Sciatic nerve (tissue), 2 donors: ENCODE results near the gene APPBP2. TPM values are rescaled to one million over a fixed set of nuclear protein-coding genes. Genes with fewer than 3 reads are reported as not detected.
A peak's percentile ranks its signal among the peaks of the same experiment; 100 is the strongest.
"Not testable (repeated sequence)": the region's sequence is repeated elsewhere in the genome, so short reads cannot be mapped to it uniquely, and the experiment has no call there.

Experiments used
- ATAC-seq: fragments of 200-7000 bp; cut with Tn5 transposase; one replicate; pipeline ENCODE4 v1.9.1; 2020; ENCODE audit warnings: mild to moderate bottlenecking, moderate library complexity
- DNase-seq: peaks from one replicate; pipeline ENCODE4 v3.0.0-alpha.2; 2020; ENCODE audit warnings: low spot score
- intact Hi-C: fragments of 100-400 bp; cut with DNase I; formaldehyde crosslinking; loops from one replicate; pipeline ENCODE4 v1.14.2; 2022
- total RNA-seq: library from RNA; stranded (reverse); fragmentation: NEBNext Ultra II Directional; extraction: Animal tissue kit (Norgen Biotek cat#: 25700); gene quantifications from one replicate; pipeline ENCODE4 v1.2.1, GENCODE V29; 2021
- donor health status: DM: no; HTN: no; CAD: no.
- donor health status: DM: no; HTN: no; CAD: no.

Gene APPBP2
- total RNA-seq, 1 donor from 2014 or later, result 63.2 TPM

DNA sequence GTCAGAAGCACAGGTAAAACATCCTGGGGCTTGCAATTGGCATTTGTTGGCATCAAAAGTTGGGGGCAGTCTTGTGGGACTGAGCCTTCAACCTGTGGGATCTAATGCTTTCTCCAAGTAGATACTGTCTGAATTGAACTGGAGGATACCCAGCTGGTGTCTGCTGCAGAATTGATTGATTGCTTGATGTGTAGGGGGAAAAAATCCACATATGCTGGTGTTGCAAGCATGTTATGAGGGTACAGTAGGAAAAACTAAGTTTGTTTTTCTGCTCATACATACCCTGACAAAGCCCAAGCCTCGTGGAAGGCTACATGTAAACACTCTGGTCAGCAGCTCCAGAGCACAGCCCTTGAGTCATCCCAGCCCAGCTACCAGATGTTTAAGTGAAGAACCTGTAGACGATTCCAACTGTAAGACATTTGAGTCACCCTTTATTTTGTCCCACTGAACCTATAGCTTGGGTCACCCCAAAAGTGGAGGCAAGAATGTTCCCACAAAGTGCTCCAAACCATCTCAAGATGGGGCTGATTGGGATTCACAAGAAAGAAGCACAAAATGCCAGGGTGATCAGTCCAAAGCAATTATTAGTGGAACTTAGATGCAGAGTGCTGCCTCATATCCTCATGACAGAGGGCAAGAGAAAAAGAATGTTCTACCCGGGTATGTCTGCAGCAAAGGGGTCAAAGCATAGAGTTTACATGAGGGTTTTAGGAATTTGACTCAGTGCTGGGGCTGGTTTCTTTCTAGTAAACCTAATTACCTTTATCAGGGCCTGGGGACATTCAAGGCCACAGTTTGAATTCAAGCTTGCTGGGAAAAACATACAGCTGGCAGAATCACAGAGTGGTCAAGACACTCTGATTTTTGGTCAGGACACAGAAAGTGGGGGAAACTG, 9.6 kb upstream of the APPBP2 start:
- DNase-seq (no peak), ATAC-seq (no peak)
- intact Hi-C loops, result no loop called here

DNA sequence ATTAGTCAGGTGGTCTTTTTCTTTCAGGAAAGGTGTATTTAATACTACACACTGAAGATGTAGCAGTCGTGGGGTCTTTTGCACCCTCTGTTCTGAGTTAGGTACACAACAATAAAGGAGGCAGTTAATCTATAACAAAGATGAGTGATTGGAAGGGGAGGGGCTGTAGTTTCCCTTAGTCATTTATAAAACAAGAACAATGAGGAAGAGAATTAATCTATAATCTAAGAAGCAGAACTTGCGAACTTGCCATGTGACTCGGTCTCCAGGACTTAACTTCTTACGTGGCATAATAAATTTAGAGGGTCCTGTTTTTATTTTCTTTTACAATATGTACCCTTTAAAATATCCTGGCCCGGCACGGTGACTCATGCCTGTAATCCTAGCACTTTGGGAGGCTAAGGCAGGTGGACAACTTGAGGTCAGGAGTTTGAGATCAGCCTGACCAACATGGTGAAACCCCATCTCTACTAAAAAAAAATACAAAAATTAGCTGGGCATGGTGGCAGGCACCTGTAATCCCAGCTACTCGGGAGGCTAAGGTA, 8.6 kb upstream of the APPBP2 start:
- no peak for ATAC-seq
- DNase-seq, result no peak
- intact Hi-C loops, result no loop called here

DNA sequence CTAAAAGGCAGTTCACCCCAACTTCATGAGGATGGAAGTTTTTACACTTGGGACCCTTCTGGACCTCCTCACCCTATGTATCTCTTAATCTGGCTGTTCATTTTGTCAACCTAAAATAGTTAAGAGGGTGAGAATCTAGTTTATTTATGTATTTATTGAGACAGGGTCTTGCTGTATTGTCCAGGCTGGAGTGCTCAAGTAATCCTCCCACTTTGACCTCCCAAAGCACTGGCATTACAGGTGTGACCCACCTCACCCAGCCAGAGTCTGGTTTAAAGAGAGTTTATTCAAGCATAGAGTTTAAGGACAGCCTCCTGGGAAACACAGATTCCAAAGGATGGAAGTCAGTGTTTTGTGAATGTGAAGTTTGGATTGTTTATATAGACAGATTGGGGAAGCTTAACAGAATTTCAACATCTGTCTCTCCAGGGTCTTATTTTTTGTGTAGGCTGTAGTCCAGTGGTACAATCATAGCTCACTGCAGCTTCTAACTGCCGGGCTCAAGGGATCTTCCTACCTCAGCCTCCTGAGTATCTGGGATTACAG, 8.0 kb upstream of the APPBP2 start:
- ATAC-seq, result no peak
- intact Hi-C loops, result no loop called here
- DNase-seq, result no peak

DNA sequence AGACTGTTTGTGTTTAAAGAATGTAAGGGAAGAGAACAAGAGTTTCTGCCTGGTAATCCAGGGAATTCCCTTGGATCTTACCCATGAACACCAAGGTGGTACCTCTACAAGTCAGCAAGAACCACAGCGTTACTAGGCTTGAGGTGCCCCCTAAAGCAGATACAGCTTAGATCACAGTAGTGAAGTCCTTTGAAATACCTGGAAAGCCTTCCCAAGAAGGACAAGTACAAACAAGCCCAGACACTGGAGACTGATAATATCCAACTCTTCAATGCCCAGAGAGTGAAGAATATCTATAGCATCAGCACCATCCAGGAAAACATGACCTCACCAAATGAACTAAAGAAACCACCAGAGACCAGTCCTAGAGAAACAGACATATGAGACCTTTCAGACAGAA, 3.8 kb upstream of the APPBP2 start:
- ATAC-seq, result no peak
- intact Hi-C loops, result no loop called here
- DNase-seq, result no peak

DNA sequence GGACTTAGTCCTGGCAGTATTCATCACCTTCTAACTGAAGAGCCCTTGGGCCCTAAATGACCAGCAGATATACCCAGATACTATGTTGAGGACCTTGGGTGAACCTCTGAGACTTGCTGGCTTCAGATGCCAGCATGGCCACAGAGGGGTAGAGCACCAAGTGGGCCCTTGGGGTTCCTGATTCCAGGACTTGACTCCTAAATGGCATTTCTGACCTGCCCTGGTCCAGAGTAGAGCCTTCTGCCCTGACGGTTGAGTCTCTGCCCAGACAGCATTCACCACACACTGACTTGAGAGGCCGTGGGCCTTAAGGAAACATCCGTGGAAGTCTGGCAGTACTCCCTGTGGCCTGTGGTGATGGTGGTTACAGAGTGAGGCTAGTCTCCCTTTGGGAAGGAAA, 2.8 kb upstream of the APPBP2 start:
- ATAC-seq (no peak), DNase-seq (no peak)
- intact Hi-C loops, result no loop called here

DNA sequence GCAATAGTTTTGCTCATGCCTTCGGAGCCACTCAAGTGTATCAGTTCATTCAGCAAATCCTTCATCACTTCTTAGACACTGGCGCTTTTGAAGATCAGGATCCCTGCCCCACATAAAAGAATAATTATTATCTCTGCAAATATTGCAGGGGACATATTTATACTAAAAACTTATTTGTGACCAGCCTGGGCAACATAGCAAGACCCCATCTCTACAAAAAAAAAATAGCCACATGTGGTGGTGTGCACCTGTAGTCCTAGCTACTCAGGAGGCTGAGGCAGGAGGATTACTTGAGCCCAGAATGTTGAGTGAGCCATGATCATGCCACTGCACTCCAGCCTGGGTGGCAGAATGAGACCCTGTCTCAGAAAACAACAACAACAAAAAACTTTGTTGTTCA, 1.7 kb upstream of the APPBP2 start:
- DNase-seq, result no peak
- intact Hi-C loops, result no loop called here
- ATAC-seq, result no peak

DNA sequence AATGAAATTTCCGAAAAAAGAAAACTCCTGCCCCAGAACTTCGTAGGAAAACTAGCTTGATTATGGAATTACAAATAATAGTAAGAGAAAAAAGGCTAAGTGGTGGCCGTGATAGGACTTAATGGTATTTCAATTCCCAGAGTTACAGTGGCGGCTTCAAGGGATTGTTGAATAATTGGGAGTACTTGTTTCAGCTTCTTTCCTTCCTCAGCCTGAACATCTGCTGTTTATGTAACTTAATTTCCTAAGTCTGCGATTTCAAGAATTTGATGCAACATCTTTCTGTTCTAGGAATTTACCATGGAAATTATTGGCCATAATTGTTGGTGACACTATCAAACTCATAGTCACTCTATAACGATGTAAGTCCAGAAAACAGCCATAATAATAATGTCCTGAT, 684 bp upstream of the APPBP2 start:
- intact Hi-C loops, result no loop called here
- ATAC-seq (no peak), DNase-seq (no peak)

DNA sequence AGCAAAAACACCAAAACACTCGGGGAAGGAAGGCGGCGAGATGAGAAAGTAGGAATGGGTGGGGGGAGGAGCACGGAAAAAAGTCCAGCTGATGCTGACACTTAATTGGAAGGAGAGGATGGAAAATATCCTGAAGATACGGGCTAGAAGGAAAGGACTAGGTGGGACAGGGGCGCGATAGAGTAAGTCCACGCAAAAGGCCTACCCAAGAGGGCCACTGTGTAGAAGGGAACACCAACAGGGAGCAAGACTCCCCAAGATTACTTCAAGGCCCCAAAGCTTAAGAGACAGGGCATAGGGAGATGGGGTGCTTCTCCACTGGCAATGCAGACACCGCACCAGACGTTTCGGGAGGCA, 736 bp downstream of the APPBP2 start:
- intact Hi-C loops, result no loop called here
- ATAC-seq, result peak; percentile 55
- no peak for DNase-seq

DNA sequence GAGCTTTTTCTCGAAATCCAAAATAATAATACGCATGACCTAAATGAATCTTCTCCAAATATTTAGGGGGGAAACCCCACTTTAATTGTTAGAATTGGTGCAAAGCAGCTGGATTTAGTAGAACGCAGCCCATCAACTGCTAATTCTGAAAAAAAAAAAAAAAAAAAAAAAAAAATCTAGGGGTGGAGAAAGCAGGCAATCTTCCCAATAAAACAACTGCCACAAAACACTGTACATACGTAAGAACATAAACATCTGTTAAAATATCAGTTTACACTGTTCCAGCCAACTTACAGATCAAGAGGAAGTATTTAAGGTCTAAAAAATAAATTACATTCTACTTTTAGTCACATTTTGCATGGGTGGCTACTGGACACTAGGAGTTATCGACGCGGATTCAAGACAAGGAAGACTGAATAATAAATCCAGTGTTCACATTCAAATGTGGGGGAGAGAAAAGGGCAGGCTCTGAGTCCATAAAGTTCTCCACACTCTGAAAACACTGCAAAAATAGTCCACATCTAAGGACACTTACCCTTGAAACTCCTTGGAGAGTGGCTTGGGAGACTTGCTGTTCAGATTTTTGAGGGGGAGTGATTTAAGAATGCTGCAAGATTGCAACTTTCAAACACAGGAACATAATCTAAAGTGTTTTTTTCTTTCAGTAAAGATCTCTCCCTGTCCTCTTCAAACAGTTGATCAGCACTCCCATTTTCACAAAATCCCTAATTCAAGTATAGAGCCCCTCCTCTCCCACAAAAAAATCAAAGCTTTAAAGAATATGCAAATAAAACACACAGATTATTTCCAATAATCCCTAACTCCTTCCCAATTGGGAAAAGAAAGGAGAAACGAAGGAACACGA, 1.3 kb downstream of the APPBP2 start:
- intact Hi-C loops, result no loop called here
- ATAC-seq (no peak), DNase-seq (no peak)

DNA sequence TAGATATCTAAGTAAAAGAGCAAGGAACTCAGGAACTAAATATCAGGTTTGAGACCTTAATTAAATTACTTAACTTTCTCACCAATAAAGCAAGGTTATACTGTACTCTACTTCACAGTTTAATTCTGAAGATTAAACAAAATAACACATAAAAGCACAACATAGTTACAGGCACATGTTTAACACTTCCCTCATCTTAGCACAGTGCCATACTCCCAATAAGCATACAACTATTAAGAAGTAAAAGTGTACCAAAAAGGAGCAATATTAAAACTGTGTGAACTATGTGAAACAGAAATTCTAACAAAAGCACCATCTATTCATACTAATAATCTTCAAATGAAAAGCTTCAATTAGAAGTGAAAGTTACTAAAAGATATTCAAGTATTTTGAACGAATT, 2.2 kb downstream of the APPBP2 start:
- intact Hi-C loops, result no loop called here
- ATAC-seq (no peak), DNase-seq (no peak)

DNA sequence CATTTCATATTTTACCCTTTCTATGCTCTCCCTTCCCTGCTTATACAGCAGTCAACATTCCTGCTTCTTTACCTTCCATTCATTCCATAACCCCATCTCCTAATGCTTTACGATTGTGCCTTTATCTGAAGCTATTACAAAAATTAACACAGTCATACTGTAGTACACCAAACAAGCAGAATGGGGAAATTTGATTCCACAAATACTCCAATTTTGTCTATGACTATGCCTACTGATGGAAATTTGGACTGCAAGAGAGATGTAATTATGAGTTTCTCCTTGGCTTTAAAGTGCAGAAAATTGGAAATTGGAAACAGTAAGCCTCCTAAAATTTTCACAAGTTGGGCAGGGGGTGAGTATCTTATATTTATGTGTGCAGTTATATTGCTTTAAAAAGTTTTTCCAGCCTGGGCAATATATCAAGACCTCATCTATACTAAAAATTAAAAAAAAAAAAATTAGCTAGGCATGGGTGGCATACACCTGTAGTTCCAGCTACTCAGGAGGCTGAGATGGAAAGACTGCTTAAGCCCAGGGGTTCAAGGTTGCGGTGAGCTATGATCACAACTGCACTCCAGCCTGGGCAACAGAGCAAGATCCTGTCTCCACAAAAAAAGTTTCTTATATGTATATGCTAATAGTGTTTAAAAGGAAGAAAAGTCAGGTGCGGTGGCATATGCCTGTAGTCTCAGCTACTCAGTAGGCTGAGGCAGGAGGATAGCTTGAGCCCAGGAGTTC, 3.0 kb downstream of the APPBP2 start:
- DNase-seq, result no peak
- no peak for ATAC-seq
- intact Hi-C loops, result no loop called here

DNA sequence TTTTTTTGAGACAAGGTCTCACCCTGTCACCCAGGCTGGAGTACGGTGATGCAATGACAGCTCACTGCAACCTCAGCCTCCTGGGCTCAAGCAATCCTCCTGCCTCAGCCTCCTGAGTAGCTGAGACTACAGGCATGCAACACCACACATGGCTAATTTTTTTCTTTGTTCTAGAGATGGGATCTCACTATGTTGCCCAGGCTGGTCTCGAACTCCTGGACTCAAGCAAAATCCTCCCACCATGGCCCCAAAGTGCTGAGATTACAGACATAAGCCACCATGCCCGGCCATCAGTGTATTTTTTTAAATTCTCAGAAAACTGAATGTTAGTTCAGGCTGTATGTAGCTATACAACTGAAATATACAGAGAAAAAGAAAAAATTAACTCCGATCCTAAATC, 6.2 kb downstream of the APPBP2 start:
- DNase-seq (no peak), ATAC-seq (no peak)
- intact Hi-C loops, result no loop called here

DNA sequence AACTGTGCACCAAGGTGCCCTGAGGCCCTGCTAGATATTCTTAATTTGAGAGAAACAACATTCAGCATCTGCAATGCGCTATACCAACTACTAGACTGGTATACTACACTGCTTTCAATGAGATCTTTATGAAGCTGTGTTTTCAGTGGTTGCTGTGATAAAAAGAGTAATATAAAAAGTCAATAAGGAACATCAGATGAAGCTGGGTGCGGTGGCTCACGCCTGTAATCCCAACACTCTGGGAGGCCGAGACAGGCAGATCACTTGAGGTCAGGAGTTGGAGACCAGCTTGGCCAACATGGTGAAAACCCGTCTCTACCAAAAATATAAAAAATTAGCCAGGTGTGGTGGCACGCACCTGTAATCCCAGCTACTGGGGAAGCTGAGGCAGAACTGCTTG, 10.4 kb downstream of the APPBP2 start:
- ATAC-seq, intact Hi-C loops, DNase-seq: not testable (repeated sequence)

DNA sequence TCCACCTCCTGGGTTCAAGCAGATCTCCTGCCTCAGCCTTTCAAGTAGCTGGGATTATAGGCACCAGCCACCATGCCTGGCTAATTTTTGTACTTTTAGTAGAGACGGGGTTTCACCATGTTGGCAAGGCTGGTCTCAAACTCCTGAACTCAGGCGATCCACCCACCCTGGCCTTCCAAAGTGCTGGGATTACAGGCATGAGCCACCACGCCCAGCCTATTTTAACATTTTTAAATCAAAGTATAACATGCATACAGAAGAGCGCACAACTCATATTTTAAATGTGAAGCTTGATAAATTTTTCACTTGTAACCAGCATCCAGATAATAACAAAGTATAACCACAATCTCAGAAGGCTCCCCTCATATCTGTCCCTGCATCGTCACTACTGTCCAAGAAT, 10.8 kb downstream of the APPBP2 start:
- DNase-seq, ATAC-seq, intact Hi-C loops: not testable (repeated sequence)

DNA sequence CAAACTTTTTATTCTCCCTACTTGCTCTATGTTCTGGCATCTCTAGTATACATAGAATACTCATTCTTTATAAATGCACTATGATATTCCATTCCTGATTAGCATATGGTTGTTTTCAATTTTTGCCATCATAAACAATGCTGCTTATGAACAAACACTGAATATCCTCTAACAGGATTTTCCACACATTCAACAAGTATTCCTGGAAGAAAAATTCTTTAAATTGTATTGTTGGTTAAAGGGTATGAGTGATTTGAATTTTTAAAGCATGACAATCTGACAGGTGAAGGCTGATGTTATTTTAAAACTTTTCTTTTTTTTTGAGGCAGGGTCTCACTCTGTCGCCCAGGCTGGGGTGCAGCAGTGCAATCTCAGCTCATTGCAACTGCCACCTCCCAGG, 11.5 kb downstream of the APPBP2 start:
- DNase-seq (no peak), ATAC-seq (no peak)
- intact Hi-C loops, result no loop called here

DNA sequence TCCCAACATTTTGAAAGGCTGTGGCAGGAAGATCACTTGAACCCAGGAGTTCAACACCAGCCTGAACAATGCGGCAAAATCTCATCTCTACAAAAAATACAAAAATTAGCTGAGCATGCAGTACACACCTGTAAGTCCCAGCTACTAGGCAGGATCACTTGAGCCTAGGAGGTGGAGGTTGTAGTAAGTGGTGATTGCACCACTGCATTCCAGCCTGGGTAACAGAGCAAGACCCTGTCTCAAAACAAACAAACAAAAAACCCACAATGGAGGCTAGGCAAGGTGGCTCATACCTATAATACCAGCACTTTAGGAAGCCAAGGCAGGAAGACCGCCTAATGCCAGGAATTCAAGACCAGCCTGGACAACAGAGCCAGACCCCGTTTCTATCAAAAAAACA, 12.0 kb downstream of the APPBP2 start:
- DNase-seq (no peak), ATAC-seq (no peak)
- intact Hi-C loops, result no loop called here

DNA sequence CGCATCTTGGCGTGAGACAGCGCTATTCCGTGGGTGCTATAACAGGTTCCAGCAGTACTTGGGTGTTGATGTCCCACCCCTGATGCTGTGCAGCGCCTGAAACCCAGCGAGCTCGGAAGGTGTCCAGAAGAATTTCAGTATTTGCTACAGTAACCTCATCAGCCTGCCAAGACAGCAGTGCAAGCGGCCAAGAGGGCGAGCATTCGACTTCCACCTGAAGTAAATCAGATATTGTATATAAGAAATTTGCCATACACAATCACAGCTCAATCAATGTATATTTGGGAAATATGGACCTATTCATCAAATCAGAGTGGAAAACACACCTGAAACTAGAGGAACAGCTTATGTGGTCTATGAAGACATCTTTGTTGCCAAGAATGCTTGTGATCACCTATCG, 13.0 kb downstream of the APPBP2 start:
- ATAC-seq, result no peak
- intact Hi-C loops, result no loop called here
- DNase-seq, result no peak

DNA sequence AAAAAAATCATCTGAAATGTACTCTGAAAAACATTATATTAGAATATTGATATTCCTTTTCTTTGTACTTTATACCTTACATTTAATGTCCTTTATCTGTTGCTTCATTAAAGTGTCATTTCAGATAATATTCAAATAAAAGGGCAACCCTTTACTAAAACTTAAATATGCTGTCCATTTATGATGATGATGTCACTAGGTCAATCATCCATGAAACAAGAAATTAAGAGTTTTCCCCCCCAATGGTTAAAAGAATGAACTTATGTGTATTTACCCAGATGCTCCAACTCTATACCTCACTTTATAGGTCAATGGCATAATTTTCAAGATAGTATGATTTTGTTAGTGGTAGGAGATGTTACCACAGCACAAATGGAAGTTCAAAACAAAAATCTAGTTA, 15.3 kb downstream of the APPBP2 start:
- DNase-seq (no peak), ATAC-seq (no peak)
- intact Hi-C loops, result no loop called here

DNA sequence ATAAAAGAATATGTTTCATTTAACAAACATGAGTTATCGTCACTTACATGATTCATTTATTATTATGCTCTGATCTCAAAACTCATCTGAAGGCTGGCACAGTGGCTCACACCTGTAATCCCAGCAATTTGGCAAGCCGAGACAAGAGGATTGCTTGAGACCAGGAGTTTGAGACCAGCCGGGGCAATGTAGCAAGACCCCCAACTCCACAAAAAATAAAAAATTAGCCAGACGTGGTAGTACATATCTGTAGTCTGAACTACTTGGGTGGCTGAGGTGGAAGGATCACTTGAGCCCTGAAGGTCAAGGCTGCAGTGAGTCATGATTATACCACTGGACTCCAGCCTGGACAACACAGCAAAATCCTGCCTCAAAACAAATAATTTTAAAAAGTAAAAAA, 16.0 kb downstream of the APPBP2 start:
- ATAC-seq (no peak), DNase-seq (no peak)
- intact Hi-C loops, result no loop called here
